Lung (tissue), 12 donors: ENCODE data around the gene UNC93B1. TPM values are rescaled to one million over a fixed set of nuclear protein-coding genes. Genes with fewer than 3 reads are reported as not detected.
A peak's percentile ranks its signal among the peaks of the same experiment; 100 is the strongest.

ENCODE experiments used
- ATAC-seq: fragments of 200-7000 bp; cut with Tn5 transposase; one replicate; pipeline ENCODE4 v1.9.1; 2020; ENCODE audit warnings: moderate number of reproducible peaks; ENCODE audit not compliant: insufficient read depth, low FRiP score
- DNase-seq, 3 donors: peaks; one replicate each; pipeline ENCODE4 v3.0.0-alpha.2; 2013 to 2017
- H3K27ac ChIP-seq, 2 donors: one replicate each; pipeline ENCODE4 v1.5.1; 2013; ENCODE audit warnings: mild to moderate bottlenecking in 2 of 2, moderate library complexity in 2 of 2, control low read depth in 1 of 2, inconsistent platforms in 1 of 2, low read depth in 1 of 2, low read length in 1 of 2
- H3K27me3 ChIP-seq, 3 donors: one replicate each; pipeline ENCODE4 v1.5.1; 2013; ENCODE audit warnings: low read length in 2 of 3; ENCODE audit not compliant: control insufficient read depth in 3 of 3, insufficient read depth in 3 of 3
- H3K36me3 ChIP-seq, 4 donors: one replicate each; pipeline ENCODE4 v1.5.1; 2013; ENCODE audit warnings: low read length in 4 of 4, mild to moderate bottlenecking in 1 of 4, moderate library complexity in 1 of 4; ENCODE audit not compliant: control insufficient read depth in 4 of 4, insufficient read depth in 4 of 4
- H3K4me1 ChIP-seq, 5 donors: one replicate each; pipeline ENCODE4 v1.5.1; 2013; ENCODE audit warnings: low read length in 5 of 5, mild to moderate bottlenecking in 2 of 5, moderate library complexity in 1 of 5; ENCODE audit not compliant: control insufficient read depth in 5 of 5, insufficient read depth in 5 of 5
- H3K4me3 ChIP-seq: one replicate; pipeline ENCODE4 v1.5.1; 2013; ENCODE audit warnings: mild to moderate bottlenecking, control low read depth, moderate library complexity
- H3K9ac ChIP-seq, 2 donors: one replicate each; pipeline ENCODE4 v1.5.1; 2013; ENCODE audit warnings: low read length in 2 of 2, control low read depth in 1 of 2; ENCODE audit not compliant: insufficient read depth in 1 of 2
- H3K9me3 ChIP-seq, 4 donors: one replicate each; pipeline ENCODE4 v1.5.1; 2013; ENCODE audit warnings: low read length in 3 of 4, mild to moderate bottlenecking in 1 of 4, moderate library complexity in 1 of 4; ENCODE audit not compliant: control insufficient read depth in 4 of 4, insufficient read depth in 3 of 4
- CTCF ChIP-seq: IDR thresholded peaks from 2 replicates; pipeline ENCODE4 v1.5.1; 2012; ENCODE audit warnings: mild to moderate bottlenecking; ENCODE audit errors: control extremely low read depth, extremely low read depth
- WGBS, 2 donors: extraction: QIAGEN DNeasy Blood & Tissue Kit; methylation state at CpG; one replicate each; pipeline ENCODE4 v1.1.7; 2013; 5-methylcytosine and 5-hydroxymethylcytosine counted together
- polyA plus RNA-seq, 2 donors: library from polyadenylated mRNA; stranded (reverse); fragments of 200-250 nt; gene quantifications; one replicate each; pipeline ENCODE4 v1.2.1, GENCODE V29; 2013
- total RNA-seq, 2 donors: library from RNA; depleted of rRNA in 1 of 2; stranded (reverse); fragments of >200 nt in 1 of 2; gene quantifications; one replicate each; pipeline ENCODE4 v1.2.1, GENCODE V29; 2014 to 2021
- donor health status: control.
- donor health status: control.
- donor health status: Bipolar disorder and iron deficiency.
- donor health status: healthy.
- donor health status: DM: yes; HTN: yes; CAD: no.

The UNC93B1 gene
- total and polyA plus RNA-seq, 4 donors = 44.3 to 124 (median 87.8) TPM

DNA sequence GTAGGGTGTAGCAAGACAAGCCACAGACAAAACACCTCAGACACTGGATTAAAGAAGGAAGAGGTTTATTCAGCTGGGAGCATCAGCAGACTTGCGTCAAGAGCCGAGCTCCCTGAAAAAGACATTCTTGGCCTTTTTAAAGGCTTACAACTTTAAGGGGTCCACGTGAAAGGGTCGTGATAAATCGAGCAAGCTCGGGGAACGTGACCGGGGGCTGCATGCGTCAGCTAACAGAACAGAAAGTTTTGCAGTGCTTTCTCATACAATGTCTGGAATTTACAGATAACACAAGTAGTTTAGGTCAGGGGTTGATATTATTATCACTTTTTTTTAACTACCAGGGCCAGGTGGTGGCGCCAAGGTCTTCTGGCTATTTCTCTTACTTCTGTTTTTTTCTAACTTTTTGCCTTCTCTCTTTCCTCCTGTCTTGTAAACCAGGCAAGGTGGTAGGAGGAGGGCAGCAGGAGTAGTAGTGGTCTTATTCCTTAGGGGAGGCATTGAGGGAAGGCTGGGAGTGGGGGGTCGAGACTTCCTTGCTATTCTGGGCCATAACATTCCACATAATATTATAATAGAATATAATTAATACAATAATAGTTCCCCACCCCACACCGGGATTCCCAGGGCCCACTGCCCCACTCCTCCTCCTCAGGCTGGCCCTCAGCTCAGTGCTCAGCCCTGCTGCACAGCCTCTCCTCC lies 5.6 kb upstream of the UNC93B1 start:
- no peak for ATAC-seq
- Histone ChIP-seq H3K27me3 (no peaks in the 10 kb centered on the region), H3K4me1 (peaks cover 5 to 37% (median 9%) of the 10 kb centered on the region in 5 donors), H3K9me3 (no peaks in the 10 kb centered on the region), H3K4me3 (no peak overlapping the region), H3K36me3 (no peaks in the 10 kb centered on the region), H3K27ac (peak overlapping the region; percentile 29 to 94), H3K9ac (peak overlapping the region in 1 of 2 donors; percentile 30)
- TF ChIP-seq CTCF = no peak
- DNase-seq = peak in 2 of 3 donors; percentile 55
- 21 to 35% methylated on average over 12 of the region's 12 CpGs for WGBS, 2 donors

DNA sequence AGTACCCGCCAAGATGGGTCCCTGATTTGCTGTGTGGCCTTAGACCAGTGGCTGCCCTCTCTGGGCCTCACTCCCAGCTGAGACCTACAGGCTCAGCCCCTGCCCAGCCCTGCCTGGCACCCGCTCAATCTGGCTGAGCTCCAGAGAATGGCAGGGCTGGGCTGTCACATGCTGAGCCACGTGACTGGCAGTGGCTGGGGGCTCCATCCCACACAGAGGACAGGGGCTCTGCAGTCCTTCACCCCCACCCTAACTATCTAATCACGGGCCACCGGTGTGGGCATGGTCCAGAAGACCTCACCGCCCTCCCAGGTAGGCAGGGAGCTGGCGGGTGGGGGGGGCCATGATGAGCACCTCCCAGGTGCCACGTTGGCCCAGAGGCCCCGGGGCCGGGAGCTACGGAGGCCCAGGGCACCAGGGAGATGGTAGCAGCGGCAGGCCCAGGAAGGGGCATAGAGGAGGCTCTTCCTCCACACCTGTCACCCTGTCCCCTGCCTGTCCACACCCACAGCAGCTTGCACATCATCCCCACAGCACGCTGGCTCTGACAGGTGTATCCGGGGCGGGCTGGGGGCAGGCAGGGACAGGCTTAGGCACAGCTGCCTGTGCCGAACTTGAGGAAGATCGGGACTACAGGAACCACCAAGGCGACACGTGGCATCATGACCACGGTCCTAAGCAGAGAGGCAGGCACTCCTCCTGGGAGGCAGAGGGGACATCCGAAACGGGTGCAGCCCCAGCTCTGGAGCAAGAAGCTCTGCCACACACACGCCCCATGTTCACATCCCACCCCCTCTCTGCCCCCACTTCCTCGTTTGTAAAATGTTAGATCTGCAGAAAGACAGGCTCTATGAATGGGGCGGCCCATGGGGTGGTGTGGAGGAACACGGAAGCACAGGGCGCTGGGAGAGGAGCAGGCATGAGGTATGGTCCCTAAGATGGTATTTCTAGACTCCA lies 4.8 kb upstream of the UNC93B1 start:
- H3K36me3 ChIP-seq = no peaks in the 10 kb centered on the region
- peak overlapping the region in 1 of 2 donors; percentile 59 for H3K27ac ChIP-seq
- ATAC-seq (no peak), DNase-seq (peak in 1 of 3 donors; percentile 20)
- no peak for TF ChIP-seq CTCF
- no peaks in the 10 kb centered on the region for H3K27me3 ChIP-seq
- no peak overlapping the region for H3K4me3 ChIP-seq
- 41 to 65% methylated on average over 26 to 27 of the region's 27 CpGs for WGBS, 2 donors
- peaks cover 5 to 30% (median 9%) of the 10 kb centered on the region in 5 donors for H3K4me1 ChIP-seq
- H3K9ac ChIP-seq = no peak overlapping the region
- no peaks in the 10 kb centered on the region for H3K9me3 ChIP-seq

GRCh38 chr11:68007498-68008380 lies 3.8 kb upstream of the UNC93B1 start:
- H3K9me3 ChIP-seq = peaks cover 0 to 2% (median 0%) of the 10 kb centered on the region in 4 donors
- no peak overlapping the region for H3K4me3 ChIP-seq
- ATAC-seq = no peak
- no peaks in the 10 kb centered on the region for H3K27me3 ChIP-seq
- no peaks in the 10 kb centered on the region for H3K36me3 ChIP-seq
- H3K9ac ChIP-seq = no peak overlapping the region
- DNase-seq = no peak
- peak overlapping the region in 1 of 2 donors; percentile 59 for H3K27ac ChIP-seq
- no peak for TF ChIP-seq CTCF
- H3K4me1 ChIP-seq = peaks cover 5 to 27% (median 12%) of the 10 kb centered on the region in 5 donors
- WGBS, 2 donors = 90 to 96% methylated on average over 15 to 16 of the region's 16 CpGs
